Stimulated activated CD8-positive, alpha-beta memory T cell treated with anti-CD3 and anti-CD28 coated beads, Interleukin-12 subunit alpha, Interleukin-12 subunit beta, amount 100 ng/mL, for 1 hour (primary cell): ENCODE results near the gene COL12A1.
"Not testable (repeated sequence)": the region's sequence is repeated elsewhere in the genome, so short reads cannot be mapped to it uniquely, and the experiment has no call there.

Experiments
- DNase-seq: peaks from one replicate; pipeline ENCODE4 v3.0.0-alpha.2; 2020; ENCODE audit warnings: low read depth

COL12A1 gene

DNA sequence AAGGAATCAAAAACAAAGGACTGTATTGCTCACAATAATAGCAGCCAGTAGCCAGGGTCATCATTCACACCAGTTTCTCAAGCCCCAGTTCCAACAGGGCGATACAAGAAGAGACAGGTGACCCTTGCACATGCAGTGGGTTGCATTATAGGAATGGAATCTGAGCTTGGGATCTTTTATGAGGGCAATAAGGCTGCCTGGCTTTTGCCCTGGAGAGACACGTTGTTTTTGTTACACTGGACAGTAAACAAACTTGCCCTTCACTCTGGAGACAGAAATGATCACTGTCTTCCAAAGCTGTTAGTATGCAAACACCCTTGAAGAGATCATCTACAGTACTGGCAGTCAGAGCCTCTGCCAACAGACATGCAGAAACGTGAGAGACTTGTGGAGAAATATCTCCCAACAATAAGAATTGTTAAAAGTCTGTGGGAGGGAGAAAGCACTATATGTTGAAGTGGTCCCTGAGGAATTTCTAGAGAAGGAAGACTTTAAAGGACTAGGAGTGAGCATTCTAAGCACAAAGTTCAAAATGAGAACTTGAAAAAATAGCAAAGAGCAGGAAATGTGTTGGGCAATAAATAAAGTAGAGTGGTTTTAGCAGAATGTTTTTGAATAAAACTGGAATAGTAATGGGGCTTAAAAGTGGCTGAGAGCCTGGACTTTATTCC, 6.2 kb upstream of the COL12A1 start:
- DNase-seq: no peak

DNA sequence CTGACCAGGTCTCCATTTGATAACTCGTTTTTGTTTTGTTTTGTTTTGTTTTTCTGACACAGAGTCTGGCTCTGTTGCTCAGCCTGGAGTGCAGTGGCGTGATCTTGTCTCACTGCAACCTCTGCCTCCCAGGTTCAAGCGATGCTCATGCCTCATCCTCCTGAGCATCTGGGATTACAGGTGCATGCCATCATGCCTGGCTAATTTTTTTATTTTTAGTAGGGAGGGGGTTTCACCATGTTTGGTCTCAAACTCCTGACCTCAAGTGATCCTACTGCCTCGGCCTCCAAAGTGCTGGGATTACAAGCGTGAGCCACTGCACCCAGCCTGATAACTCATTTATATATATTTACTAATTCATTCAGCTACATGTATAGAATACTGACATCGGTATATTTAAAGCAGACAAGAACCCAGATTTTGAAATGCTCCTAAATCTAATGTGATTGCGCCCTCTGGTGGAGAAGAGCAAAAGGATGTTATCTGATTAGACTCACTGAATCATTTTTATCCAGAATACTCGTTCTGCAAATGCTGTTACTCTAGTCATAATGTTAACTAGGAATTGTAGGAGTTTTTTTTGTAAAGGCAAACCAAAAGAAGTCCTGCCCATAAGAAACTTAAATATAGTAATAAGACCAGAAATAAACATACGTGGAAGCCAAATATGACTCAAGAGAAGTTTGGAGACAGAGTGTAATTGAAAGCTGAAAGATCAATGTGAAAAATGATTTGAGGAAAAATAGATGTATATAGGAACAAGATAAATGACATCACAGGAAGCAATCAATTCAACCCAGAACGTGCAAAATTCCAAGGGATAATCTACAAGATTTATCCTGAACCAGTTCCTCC, 5.3 kb upstream of the COL12A1 start:
- DNase-seq: peak; percentile 53

DNA sequence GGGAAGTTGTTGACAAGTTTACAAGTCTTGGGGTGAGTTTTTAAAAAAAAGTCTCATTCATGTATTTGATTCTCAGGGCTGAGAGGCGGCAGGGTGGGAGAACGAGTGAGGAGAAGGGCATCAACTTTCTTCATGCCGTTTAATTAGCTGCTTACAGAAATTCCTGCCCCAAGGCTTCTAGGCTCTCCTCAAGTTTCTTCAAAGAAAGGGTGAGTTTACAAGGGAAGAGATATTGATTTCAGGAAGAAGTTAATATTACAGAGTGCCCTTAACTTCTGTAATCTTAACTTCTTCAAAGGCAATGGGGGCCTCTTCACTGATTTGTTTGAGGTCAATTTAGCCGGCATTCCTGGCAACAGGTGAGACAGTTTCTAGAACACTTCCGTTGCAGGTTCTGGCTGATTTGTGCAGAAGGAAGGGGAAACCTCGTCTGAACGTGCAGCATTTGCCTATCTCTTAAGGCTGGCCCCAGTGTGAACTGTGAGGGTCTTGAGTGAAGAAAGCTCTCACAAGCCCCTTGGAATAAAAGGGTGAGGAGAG, 3.4 kb upstream of the COL12A1 start:
- no peak for DNase-seq

DNA sequence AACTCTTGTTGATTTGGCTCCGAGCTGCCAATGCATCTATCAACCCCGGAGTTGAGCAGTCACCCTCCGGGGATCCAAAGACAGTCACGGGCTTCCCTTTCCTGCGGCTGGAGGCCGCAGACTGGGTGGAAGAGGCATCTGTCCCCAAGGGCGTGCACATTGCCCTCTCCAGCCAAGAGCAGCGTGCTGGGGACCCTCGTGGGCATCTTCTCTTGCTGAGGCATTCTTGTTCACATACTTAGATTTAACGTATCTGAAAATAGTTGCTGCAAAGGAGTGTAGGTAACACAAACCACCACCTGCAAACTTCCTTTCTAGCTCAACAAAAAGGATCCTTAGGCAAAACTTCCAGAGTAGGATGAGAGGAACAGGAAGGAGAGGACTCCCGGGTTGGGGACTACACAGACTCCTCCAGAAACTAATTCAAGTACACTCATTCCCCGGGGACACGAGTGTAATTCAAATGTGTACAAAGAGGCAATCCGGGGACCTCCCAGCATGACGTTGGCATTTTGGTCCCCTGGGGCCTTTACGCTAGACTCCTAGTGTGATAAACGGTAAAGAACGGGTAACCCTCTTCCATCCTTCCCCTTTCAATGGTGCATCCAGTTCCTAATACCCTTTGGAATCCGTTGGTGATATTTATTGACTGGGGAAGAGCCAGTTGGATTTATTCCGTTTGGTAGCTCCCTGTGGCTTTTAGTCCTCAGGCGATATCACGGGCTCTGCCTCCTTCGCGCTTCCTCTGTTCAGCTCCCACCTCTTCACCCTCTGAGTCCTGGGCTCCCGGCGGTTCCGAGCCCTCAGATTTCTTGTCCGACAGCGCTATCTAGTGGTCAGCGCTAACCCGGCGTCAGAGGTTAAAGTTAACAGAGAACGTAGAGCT, 2.7 kb upstream of the COL12A1 start:
- peak; percentile 66 for DNase-seq

DNA sequence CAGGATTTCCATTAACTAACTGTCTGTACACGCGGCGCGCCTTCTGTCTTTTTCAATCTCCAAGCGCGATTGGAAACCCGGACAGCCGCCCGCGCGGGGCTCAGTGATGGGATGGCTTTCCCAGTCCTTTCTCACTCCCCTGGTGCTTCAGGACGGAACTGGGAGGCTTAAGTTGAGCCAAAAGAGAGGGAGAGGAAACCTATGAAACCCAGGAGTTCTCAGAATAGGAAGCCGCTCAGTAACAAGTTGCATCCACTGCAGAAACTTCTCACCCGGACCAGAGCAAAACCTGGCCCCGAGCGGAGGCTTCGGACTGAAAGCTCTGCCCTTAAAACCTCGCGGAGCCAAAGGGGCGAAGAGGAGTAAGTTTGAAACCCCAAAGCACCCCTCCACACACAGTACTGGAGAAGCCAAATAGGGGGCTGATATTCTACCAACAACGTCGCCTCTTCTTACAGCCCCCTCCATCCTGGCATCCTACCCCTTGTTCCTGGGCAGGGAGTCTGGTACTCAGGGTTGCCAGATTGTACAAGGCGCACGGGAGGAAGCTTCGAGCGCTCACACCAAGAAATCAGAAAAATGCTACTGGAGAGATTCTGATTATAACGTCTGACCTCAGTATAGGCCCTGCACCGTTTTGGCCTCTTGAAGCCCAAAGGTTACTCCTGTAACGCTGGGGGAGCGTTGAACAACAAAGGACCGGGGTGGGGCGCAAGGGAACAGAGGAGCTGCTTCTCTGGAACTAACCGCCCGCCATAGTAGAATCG, 906 bp upstream of the COL12A1 start:
- DNase-seq: no peak

DNA sequence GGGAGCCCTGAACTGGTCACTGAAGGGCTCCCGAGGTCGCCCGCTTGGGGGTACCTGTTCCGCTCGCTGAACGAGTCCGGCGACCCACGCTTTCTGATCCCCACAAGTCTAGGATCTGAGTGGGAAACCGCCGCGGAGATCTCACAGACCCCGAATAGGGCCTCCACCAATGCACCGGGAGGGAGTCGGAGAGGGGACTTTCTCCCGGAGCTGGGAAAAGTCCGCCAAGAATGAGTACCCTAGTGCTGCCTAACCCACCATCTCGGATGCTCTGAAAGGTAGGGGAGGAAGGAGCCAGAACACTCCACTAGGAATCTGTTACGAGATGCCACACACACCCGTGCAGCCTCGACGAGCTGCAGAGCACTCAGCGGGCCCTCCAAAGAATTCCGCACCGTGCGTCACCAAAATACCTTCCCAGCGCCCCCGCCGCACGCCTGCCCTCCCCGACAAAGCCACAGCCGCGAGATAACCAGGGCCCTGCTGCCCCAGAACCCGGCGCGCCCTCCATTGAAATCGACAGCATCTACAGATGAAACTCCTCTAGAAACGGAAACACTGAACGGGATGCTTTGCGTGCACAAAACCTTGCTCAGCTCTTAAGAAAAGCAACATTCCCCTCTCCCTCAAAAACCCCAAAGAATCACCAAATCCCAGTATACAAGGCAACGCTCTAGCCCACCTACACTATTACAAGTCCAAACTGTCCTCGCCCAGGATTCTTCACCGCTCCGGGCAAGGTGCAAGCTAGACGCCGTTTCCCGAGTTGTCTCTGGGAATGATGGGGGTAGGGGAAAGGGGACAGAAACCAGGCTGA, 686 bp downstream of the COL12A1 start:
- no peak for DNase-seq

DNA sequence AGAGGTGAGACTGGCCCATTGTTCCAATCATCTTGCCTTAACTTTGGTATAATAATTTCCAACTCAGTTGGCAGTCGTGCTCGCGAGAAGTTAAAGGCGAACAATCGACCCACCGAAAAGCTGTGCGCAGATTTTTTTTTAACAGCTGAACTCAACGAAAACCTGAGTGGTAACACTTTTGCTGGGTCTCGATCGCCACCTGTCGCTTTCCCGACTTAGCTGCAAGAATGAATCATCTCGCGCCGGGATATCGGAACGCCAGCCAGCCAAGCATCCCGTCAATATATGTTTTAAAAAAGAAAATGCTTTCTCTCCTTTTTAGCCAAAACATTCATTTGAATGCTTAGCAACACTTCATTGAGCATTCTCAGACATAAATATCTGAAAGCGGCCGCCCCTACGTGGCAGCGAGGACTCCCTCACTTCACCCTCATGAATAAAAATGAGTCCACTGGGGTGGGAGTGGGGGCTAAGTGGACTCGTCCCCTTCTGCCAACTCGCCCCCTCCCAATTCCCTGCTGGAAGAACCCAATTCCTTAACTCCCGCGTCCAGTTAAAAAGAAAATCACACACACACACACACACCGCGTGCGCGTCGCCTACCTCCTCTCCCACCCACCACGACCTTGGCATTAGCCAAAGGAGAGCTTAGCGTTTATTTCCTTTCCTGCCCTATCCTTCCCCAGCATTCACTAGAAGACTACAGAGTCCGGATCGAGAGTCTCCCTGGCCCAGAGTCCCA, 1.5 kb downstream of the COL12A1 start:
- DNase-seq: no peak

DNA sequence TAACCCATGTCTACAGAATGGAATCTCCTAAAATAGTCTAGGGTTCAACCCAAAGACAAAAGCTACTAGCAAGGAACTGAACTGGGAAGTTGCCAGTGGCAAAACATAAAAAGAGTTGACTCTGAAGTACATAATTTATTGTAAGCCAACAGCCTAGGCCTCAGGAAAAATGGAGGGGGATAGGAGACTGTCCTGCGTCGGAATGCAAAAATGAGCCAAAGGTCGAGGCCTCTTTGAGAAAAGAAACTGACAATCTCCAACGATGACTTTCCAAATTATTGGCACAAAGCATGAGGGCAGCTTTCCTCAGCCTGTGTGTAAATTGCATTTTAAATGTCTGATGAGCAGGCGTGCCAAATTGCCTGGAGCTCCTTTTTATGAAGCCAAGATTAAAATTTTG, 2.1 kb downstream of the COL12A1 start:
- no peak for DNase-seq

DNA sequence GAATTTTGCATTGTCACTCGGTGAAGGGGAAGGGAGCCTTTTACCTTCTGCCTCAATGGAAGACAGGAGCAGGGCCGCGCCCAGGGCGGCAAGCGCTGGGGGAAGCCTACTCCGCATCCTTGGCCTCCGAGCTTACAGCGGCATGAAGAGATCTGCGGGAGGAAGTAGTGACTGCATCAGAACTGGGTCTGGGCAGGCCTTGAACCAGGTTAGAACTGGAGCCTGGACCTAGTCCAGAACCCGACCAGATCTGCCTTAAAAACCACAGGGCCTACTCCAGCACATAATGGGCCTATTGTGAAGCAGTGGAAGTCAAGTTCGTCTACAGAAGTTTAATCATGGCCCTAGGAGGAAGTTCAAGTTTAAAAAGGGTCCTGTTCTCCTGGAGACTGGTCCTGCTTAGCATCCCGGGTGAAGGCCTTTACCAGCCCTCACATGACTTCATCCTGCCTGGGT, 3.1 kb downstream of the COL12A1 start:
- DNase-seq: no peak

DNA sequence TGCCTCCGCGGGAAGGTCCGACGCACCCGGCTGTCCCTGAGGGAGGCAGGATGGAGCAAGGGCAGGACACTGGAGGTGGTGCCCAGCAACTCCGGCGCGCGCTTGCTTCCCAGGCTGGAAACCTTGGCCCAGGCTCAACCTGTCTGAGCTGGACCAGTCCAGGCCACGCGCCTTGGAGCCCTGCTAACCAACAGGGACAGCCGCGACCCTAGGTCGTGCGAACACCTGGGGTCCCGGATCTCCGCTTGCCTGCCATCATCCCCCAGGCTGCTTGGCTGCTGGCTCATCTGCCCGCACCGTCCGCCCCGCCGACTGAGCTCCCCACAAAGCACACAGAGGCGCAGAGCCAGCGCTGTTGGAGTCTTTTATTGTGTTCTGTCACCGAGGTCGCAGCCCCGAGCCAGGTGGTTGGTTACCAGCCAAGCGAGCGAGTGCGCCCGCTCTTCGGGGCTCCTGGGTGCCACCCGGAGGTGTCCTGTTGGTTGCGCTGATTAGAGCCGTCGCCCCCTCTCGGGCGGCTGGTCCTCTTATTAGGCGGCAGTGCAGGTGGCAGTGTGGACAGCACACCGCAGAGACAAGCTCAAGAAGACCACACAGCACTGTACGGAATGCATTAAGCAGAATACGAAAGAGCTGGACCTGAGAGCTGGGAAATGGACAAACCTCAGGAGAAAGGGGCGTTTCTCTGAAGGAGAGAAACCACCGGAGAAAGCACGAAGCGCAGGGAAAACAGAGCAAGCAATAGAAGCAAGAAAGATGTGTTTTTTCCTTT, 3.8 kb downstream of the COL12A1 start:
- no peak for DNase-seq

DNA sequence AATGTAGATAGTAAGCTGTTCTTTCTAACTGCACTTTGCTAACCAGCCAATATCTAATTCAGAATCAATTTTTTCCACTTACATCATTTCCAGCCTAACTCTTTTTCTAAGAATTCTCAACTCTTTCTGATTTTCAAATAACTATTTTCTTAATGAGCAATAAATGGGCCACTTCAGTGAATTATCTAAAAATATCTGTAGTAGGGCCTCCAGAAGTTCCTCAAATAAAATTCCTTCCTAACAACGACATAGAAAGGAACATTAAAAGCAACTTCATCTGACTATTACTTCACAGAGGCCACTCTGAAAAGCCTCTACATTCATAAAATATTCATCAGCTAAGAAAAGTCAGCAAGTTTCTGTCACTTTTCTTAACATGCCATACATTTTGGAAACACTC, 4.8 kb downstream of the COL12A1 start:
- DNase-seq: no peak

DNA sequence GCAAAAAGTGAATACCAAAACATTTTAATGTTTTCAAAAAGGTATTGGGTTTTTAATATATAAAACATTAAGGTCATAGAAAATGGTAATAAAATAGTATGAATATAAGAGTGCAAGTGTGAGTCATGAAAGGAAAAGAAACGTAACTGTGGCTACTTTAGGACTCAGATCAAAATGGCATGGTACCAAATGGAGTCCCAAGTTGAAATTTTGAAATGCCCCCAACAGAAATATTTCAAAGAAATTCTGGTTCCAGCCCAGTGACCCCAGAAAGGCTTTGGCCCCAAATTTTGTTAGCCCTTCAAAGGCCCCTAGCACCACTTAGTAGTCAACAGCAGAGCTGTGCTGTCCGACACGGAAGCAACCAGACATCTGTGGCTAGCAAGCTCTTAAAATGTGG, 6.0 kb downstream of the COL12A1 start:
- no peak for DNase-seq

DNA sequence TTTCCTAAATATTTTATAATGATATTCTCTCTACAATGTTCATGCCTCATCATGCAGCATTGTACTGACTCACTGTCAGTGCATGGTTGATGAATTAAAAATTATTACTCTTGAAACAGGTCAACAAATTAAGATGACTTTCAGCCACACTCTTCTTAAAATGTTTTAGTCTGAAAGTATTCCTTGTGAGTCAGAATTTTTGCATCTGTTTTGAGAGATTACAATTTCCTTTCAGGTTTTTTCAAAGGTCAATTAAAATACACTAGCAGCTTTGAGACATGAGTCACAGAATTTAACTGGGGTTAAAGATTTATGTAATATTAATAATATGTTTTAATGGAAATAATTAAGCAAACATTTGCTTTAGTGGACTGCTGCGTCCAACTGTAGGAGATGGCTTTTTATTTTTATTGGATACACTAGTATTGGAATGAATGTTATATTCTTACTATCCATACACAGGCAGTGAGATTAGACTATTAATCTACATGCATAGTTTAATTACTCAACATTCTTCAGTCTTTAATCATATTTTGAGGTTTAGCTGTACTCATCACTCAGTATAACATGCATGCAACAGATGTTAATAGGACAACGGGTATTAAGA, 9.7 kb downstream of the COL12A1 start:
- DNase-seq: no peak

DNA sequence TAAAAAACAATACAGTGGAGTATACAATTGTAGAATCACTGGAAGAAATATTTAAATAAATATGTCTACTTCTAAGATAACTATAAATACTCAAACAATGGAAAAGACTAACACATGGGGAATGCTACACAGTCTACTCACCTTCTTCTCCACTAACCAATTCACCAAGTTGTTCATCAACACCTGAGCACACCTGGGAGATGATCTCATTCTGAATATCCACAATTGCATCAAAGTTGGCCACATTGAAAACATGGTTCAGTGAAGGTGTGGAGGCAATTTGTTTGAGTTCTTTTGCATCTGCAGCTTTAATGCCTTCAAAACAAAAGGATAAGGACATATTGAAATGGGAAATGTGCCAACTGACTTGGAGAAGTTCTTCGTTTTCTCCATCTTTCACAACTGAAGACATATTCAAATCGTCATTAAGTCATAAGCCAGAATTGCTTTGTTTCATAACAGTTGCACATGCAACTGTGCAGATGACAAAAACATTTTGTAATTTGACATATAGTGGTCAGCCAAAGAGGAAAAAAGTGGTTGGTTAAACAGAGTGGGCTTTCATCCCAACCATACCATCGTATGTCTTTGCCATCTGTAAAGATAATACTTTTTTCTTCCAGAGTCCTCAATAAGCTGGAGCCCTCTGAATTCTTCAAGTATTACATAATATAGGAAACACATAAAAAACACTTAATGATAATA, 17.5 kb downstream of the COL12A1 start:
- no peak for DNase-seq

DNA sequence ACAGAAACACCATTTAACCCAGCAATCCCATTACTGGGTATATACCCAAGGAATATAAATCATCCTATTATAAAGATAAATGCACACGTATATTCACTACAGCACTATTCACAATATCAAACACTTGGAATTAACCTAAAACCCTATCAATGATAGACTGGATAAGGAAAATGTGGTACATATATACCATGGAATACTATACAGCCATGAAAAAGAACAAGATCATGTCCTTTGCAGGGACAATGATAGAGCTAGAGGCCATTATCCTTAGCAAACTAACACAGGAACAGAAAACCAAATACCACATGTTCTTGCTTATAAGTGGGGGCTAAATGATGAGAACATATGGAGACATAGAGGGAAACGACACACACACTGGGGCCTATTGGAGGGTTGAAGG, 19.3 kb downstream of the COL12A1 start:
- DNase-seq: not testable (repeated sequence)

DNA sequence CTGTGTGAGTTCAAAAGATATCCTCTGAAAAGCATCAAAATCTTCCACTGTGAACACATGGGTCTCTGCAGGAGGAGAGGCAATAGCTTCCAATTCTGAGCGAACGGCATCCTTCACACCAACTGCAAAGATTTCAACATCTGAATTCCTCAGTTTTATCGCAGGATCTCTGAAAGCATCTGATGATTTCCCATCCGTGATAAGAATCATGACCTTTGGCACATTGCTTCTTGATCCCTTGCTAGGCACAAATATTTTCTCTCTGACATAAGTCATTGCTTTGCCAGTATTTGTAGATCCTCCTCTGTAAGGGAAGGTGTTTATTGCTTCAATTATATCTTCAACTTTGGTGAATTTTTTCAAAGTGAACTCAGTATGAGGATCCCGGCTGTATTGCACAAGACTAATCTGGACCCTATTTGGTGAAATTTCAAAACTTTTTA, 22.7 kb downstream of the COL12A1 start:
- DNase-seq: no peak

DNA sequence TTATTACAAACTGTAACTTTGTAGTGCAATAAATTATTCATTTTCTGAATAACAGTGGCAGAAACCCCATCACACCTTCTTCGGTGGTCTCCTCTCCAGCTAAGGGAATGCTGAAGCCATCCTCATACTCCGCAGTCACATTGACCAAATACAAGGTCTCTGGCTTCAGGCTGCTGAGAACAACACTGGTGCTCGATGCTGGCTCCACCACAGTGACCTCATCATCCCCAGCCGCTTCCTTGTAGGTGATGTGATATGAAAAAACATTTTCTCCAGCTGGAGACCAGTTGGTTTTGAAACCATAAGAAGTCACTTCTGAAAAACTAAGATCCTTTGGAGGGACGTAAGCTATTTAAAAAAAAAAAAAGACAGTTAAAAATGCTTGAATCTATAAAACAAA, 25.0 kb downstream of the COL12A1 start:
- no peak for DNase-seq

DNA sequence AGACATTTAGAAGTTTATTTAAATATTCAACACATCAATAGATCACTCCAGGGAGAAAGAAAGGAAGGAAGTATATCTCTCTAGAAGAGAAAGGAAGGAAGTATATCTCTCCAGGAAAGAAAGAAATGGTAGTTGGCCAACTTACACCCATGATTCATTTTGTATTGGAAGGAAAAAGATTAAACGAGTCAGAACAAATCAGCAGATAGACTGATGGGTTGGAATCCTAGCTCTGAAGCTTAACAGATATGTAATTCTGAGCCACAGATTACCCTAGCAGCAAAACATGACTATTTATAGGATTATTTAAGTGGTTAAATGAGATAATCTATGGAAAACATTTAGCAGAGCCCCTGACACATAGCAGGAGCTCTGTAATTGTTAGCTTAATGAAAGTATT, 27.1 kb downstream of the COL12A1 start:
- DNase-seq: no peak
